Neural cell (in vitro differentiated cells): Measurements from ENCODE around the gene PLCD1.

Experiments used
- SMC3 ChIP-seq: fragments of 450-650 bp; conservative IDR thresholded peaks from 2 replicates; pipeline ENCODE4 v1.6.1; 2014; ENCODE audit warnings: antibody characterized with exemption, mild to moderate bottlenecking, moderate library complexity; ENCODE audit not compliant: poor library complexity
- TAF1 ChIP-seq: IDR thresholded peaks from 2 replicates; pipeline ENCODE4 v1.6.1; 2012; ENCODE audit warnings: low read depth
- TF ChIP-seq, protein P1 (sequence below): IDR thresholded peaks from 2 replicates; pipeline ENCODE4 v1.6.1; 2012; ENCODE audit warnings: borderline replicate concordance
- TF ChIP-seq, protein P2 (sequence below): fragments of 450-650 bp; IDR thresholded peaks from 2 replicates; pipeline ENCODE4 v1.5.1; 2014; ENCODE audit warnings: antibody characterized with exemption, mild to moderate bottlenecking, moderate library complexity; ENCODE audit not compliant: poor library complexity, severe bottlenecking

GRCh38 chr3:38036906-38037305 lies 7.5 kb upstream of the PLCD1 start:
- TF ChIP-seq, protein P1, sequence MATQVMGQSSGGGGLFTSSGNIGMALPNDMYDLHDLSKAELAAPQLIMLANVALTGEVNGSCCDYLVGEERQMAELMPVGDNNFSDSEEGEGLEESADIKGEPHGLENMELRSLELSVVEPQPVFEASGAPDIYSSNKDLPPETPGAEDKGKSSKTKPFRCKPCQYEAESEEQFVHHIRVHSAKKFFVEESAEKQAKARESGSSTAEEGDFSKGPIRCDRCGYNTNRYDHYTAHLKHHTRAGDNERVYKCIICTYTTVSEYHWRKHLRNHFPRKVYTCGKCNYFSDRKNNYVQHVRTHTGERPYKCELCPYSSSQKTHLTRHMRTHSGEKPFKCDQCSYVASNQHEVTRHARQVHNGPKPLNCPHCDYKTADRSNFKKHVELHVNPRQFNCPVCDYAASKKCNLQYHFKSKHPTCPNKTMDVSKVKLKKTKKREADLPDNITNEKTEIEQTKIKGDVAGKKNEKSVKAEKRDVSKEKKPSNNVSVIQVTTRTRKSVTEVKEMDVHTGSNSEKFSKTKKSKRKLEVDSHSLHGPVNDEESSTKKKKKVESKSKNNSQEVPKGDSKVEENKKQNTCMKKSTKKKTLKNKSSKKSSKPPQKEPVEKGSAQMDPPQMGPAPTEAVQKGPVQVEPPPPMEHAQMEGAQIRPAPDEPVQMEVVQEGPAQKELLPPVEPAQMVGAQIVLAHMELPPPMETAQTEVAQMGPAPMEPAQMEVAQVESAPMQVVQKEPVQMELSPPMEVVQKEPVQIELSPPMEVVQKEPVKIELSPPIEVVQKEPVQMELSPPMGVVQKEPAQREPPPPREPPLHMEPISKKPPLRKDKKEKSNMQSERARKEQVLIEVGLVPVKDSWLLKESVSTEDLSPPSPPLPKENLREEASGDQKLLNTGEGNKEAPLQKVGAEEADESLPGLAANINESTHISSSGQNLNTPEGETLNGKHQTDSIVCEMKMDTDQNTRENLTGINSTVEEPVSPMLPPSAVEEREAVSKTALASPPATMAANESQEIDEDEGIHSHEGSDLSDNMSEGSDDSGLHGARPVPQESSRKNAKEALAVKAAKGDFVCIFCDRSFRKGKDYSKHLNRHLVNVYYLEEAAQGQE, result no peak
- TF ChIP-seq, protein P2, sequence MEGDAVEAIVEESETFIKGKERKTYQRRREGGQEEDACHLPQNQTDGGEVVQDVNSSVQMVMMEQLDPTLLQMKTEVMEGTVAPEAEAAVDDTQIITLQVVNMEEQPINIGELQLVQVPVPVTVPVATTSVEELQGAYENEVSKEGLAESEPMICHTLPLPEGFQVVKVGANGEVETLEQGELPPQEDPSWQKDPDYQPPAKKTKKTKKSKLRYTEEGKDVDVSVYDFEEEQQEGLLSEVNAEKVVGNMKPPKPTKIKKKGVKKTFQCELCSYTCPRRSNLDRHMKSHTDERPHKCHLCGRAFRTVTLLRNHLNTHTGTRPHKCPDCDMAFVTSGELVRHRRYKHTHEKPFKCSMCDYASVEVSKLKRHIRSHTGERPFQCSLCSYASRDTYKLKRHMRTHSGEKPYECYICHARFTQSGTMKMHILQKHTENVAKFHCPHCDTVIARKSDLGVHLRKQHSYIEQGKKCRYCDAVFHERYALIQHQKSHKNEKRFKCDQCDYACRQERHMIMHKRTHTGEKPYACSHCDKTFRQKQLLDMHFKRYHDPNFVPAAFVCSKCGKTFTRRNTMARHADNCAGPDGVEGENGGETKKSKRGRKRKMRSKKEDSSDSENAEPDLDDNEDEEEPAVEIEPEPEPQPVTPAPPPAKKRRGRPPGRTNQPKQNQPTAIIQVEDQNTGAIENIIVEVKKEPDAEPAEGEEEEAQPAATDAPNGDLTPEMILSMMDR, result no peak
- TF ChIP-seq TAF1, result no peak
- no peak for TF ChIP-seq SMC3
